ENCODE measurements around the gene MUCL3. TPM values are rescaled to one million over a fixed set of nuclear protein-coding genes. Genes with fewer than 3 reads are reported as not detected.

The MUCL3 gene
- total RNA-seq: under 1 TPM in 1 of 4 donors, not detected in 3; 0.04 TPM

GRCh38 chr6:30940361-30940986, at the start of gene MUCL3:
MUCL3 (plus strand) TSS chr6:30940973; CDS start chr6:30941000, 27 bp downstream.
- H3K36me3 ChIP-seq: no peaks in the 10 kb centered on the region
- H3K4me1 ChIP-seq: peaks cover 0 to 18% (median 5%) of the 10 kb centered on the region in 3 donors
- peaks cover 60% of the 10 kb centered on the region for H3K27me3 ChIP-seq
- no peak for ATAC-seq
- 63% methylated on average over 10 of the region's 16 CpGs; no CpG with 5 or more reads in 1 of the 2 donors for WGBS, 2 donors (ENCODE audit: low coverage in 1 of 2)
- no peaks in the 10 kb centered on the region for H3K9me3 ChIP-seq
- H3K4me3 ChIP-seq: no peak within 1 kb of the TSS
- TF ChIP-seq, protein P1, sequence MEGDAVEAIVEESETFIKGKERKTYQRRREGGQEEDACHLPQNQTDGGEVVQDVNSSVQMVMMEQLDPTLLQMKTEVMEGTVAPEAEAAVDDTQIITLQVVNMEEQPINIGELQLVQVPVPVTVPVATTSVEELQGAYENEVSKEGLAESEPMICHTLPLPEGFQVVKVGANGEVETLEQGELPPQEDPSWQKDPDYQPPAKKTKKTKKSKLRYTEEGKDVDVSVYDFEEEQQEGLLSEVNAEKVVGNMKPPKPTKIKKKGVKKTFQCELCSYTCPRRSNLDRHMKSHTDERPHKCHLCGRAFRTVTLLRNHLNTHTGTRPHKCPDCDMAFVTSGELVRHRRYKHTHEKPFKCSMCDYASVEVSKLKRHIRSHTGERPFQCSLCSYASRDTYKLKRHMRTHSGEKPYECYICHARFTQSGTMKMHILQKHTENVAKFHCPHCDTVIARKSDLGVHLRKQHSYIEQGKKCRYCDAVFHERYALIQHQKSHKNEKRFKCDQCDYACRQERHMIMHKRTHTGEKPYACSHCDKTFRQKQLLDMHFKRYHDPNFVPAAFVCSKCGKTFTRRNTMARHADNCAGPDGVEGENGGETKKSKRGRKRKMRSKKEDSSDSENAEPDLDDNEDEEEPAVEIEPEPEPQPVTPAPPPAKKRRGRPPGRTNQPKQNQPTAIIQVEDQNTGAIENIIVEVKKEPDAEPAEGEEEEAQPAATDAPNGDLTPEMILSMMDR (IDR thresholded peaks at IDR 0.05): no peak
- TF ChIP-seq POLR2AphosphoS5 (IDR thresholded peaks at IDR 0.05) (no peak), POLR2A (IDR thresholded peaks at IDR 0.05) (no peak), EP300 (IDR thresholded peaks at IDR 0.05) (no peak)
- H3K27ac ChIP-seq: no peak within 1 kb of the TSS

DNA sequence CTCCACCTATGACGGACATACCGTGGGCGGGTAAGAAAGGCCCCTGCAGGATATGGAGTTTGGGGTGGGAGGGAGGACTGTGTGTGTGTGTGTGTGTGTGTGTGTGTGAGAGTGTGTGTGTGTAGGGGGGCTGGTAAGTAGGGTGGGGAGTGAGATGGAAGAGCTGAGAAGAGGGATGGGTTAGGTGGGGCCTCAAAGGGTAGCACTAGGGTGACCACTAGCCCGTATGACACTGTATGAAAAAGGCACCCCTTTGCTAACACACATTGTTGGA, 49.4 kb upstream of the MUCL3 start:
- Histone ChIP-seq H3K27ac (no peak overlapping the region), H3K27me3 (no peaks in the 10 kb centered on the region), H3K4me1 (peaks cover 0 to 31% (median 6%) of the 10 kb centered on the region in 3 donors), H3K36me3 (peaks cover 0 to 75% of the 10 kb centered on the region in 2 donors), H3K9me3 (no peaks in the 10 kb centered on the region), H3K4me3 (no peak overlapping the region)
- TF ChIP-seq, protein P1 (IDR thresholded peaks at IDR 0.05): no peak
- TF ChIP-seq POLR2AphosphoS5 (IDR thresholded peaks at IDR 0.05): no peak
- TF ChIP-seq EP300 (IDR thresholded peaks at IDR 0.05): no peak
- no peak for TF ChIP-seq POLR2A (IDR thresholded peaks at IDR 0.05)
- 50 to 100% methylated on average over 1 of the region's 4 CpGs for WGBS, 2 donors (ENCODE audit: low coverage in 1 of 2)
- ATAC-seq: no peak

DNA sequence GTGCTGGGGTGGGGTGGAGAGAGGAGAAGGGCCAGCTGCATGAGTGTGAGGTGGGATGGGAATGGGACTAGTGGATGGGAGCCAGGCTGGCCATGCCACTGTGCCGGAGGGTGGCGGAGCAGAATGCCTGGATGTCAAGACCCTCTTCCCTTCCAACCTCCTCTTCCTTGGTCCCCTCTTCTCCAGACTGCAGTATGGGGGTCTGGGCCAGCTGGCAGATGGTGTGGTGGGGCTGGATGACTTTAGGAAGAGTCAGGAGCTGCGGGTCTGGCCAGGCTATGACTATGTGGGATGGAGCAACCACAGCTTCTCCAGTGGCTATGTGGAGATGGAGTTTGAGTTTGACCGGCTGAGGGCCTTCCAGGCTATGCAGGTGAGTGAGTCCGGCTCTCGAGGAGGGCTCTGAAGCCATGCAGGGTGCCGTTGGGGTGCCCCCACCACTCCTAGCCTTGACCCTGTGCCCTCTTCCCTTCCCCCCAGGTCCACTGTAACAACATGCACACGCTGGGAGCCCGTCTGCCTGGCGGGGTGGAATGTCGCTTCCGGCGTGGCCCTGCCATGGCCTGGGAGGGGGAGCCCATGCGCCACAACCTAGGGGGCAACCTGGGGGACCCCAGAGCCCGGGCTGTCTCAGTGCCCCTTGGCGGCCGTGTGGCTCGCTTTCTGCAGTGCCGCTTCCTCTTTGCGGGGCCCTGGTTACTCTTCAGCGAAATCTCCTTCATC, 48.8 kb upstream of the MUCL3 start:
- Histone ChIP-seq H3K4me3 (no peak overlapping the region), H3K36me3 (peaks cover 0 to 81% of the 10 kb centered on the region in 2 donors), H3K9me3 (no peaks in the 10 kb centered on the region), H3K4me1 (peaks cover 0 to 25% (median under 1%) of the 10 kb centered on the region in 3 donors), H3K27ac (no peak overlapping the region), H3K27me3 (no peaks in the 10 kb centered on the region)
- no peak for ATAC-seq
- TF ChIP-seq POLR2A (IDR thresholded peaks at IDR 0.05): no peak
- TF ChIP-seq EP300 (IDR thresholded peaks at IDR 0.05): no peak
- TF ChIP-seq POLR2AphosphoS5 (IDR thresholded peaks at IDR 0.05): no peak
- TF ChIP-seq, protein P1 (IDR thresholded peaks at IDR 0.05): no peak
- 67% methylated on average over 7 of the region's 21 CpGs; no CpG with 5 or more reads in 1 of the 2 donors for WGBS, 2 donors (ENCODE audit: low coverage in 1 of 2)

GRCh38 chr6:30893001-30893591, 47.7 kb upstream of the MUCL3 start:
- no peak for ATAC-seq
- Histone ChIP-seq H3K27me3 (no peaks in the 10 kb centered on the region), H3K36me3 (peaks cover 0 to 92% of the 10 kb centered on the region in 2 donors), H3K27ac (no peak overlapping the region), H3K9me3 (no peaks in the 10 kb centered on the region), H3K4me1 (peaks cover 0 to 21% (median 0%) of the 10 kb centered on the region in 3 donors), H3K4me3 (no peak overlapping the region)
- TF ChIP-seq POLR2A (IDR thresholded peaks at IDR 0.05) (no peak), POLR2AphosphoS5 (IDR thresholded peaks at IDR 0.05) (no peak), EP300 (IDR thresholded peaks at IDR 0.05) (no peak)
- TF ChIP-seq, protein P1 (IDR thresholded peaks at IDR 0.05): no peak
- 43% methylated on average over 1 of the region's 16 CpGs; no CpG with 5 or more reads in 1 of the 2 donors for WGBS, 2 donors (ENCODE audit: low coverage in 1 of 2)

All from gastroesophageal sphincter (tissue), 4 donors.